C4-2B (cell line): ENCODE data around the gene HOXA13.

Source experiments
- ZFX ChIP-seq: fragments of 450-650 bp; IDR thresholded peaks from 2 replicates; pipeline ENCODE4 v1.6.1; 2017
- TF ChIP-seq, protein P1 (sequence below): fragments of 450-650 bp; conservative IDR thresholded peaks from 2 replicates; pipeline ENCODE4 v1.5.1; 2017; ENCODE audit warnings: mild to moderate bottlenecking

DNA sequence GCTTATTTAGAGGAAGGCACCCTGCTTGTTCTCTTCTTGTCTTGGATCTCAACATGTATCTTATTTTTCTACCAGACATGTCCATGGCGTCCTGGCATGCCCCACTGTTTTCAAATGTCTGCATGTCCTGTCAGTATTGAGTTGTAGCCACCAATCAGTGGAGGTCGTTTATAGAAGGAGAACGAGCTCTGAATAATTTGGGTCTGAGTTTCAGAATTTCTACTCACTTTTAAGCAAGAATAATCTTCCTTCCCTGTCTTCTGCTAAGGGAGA is 2.9 kb upstream of the HOXA13 start:
- TF ChIP-seq, protein P1, sequence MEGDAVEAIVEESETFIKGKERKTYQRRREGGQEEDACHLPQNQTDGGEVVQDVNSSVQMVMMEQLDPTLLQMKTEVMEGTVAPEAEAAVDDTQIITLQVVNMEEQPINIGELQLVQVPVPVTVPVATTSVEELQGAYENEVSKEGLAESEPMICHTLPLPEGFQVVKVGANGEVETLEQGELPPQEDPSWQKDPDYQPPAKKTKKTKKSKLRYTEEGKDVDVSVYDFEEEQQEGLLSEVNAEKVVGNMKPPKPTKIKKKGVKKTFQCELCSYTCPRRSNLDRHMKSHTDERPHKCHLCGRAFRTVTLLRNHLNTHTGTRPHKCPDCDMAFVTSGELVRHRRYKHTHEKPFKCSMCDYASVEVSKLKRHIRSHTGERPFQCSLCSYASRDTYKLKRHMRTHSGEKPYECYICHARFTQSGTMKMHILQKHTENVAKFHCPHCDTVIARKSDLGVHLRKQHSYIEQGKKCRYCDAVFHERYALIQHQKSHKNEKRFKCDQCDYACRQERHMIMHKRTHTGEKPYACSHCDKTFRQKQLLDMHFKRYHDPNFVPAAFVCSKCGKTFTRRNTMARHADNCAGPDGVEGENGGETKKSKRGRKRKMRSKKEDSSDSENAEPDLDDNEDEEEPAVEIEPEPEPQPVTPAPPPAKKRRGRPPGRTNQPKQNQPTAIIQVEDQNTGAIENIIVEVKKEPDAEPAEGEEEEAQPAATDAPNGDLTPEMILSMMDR = no peak
- no peak for TF ChIP-seq ZFX
